Islet precursor cell (in vitro differentiated cells): ENCODE data around the gene ADCY5.

Experiments used
- DNase-seq: peaks from one replicate; pipeline ENCODE4 v3.0.0-alpha.2; 2018

The ADCY5 gene

DNA sequence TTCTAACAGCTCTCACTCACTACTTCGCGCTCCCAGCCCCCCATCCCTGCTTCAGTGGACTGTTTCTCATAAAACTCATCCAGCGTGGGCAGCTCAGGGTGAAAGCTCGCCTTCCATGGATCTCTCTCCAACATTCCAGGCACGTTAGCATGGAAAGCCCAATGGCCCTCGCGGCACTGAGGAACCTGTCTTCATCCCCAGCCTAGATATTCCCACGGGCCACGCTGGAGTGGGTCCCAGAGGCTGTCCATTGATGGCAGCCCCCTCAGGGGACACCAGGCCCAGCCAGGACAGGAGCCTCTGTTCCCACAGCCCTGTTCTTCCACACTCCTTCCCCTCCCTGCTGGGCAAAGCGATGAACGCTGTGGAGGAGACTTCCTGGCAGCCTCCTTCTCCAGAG is 126.0 kb downstream of the ADCY5 start:
- DNase-seq = no peak

DNA sequence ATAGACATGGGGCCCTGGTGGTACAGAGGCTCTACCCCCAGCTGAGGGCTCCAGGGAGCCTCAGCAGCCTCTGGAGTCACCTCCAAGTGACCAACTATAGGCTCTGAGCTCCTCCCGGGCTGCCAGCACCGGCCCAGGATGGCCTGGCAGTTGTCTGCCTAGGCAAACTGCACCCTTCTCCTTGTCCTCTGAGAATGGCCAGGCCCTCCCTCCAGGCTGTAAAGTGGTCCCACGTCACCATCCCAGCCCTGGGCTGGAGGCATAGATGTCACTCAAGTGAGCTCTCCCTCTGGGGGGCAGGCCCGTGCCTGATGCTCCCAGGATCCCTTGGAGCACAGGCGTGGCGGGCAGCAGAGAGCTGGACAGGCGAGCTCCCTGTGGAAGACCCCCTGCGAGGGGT is 127.1 kb downstream of the ADCY5 start:
- no peak for DNase-seq

DNA sequence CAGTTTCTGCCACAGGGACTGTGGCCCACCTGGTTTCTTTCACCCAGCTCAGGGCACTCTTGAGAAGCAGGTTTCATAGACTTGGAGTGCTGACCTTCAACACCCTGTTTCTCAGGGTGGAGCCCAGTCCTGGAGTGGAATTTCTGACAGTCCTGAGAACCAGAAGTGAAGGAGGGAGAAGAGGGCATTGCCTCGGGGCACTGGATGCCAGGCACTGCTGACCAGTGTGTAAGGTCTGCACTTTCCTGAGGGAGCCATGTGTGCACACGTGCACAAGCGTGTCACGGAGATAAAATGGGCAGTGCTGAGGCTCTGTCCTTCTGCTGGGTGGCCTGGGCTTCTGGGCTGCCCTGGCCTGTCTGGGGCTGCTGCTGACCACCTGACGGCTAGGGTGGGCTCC is 128.7 kb downstream of the ADCY5 start:
- no peak for DNase-seq

DNA sequence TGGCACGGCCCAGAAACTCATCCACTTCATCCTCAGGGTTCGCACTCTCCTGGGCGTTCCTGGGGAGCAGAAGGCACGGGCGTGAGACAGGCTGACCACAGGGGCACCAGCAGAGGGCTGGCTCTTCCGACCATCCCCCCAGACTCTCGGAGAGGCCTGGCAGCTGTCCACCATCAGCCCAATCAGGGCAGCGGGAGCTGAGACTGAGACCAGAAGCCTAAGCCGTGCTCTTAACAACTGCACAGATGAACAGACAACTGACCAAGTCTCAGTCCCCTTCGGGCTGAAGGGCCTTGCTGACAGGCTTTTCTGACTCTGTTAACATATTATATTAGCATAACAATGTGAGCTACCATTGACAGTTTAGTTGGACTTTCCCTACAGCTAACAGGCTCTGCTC is 129.1 kb downstream of the ADCY5 start:
- DNase-seq = no peak

DNA sequence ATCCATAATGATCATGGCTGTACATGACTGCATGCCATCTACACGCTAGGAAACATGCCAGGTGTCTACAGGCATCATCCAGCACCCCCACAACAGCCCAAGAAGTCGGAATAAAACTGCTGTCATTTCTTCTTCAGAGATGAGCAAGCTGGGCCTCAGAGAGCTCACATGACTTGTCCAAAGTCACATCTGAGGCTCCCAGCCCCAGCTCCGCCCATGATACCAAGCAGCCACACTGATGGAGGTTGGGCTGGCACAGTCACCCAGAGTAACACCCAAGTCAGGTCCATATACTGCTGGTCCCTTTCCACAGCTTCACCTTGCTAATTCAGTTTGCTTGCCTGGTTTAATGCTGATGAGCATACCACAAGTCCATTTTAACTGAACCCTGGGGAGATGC is 130.5 kb downstream of the ADCY5 start:
- no peak for DNase-seq

DNA sequence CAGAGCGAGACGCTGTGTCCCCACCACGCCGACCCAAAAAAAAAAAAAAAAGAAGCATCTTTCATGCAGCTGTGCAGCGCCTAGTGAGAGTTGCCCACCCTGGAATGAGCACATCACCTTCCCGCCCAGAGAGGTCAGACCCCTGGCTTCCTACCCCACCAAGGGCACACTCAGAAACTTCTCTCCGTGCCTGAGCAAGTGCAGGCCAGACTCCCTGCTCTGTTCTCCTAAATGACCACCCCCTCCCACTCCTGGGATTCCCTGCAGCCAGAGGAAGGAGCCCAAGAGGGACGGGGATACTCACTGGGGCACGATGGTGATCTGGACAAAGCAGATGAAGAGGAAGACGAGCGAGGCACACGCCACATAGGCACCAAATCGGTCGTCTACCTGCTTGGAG is 131.2 kb downstream of the ADCY5 start:
- no peak for DNase-seq

DNA sequence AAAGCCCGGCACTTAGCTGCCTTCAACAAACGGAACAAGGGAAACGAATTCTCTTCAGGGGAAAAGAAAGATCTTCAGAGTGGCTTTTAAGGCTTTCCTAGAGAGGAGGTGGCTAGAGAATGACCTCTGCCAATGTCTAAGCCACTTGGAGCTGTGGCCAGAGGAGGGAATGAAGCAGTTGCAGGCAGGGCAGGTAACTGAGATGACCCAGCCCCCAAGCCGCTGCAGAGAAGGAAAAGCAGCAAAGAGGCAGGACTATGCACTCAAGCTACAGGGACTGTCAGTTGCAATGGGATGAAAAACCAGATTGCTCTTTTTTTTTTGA is 133.7 kb downstream of the ADCY5 start:
- no peak for DNase-seq

DNA sequence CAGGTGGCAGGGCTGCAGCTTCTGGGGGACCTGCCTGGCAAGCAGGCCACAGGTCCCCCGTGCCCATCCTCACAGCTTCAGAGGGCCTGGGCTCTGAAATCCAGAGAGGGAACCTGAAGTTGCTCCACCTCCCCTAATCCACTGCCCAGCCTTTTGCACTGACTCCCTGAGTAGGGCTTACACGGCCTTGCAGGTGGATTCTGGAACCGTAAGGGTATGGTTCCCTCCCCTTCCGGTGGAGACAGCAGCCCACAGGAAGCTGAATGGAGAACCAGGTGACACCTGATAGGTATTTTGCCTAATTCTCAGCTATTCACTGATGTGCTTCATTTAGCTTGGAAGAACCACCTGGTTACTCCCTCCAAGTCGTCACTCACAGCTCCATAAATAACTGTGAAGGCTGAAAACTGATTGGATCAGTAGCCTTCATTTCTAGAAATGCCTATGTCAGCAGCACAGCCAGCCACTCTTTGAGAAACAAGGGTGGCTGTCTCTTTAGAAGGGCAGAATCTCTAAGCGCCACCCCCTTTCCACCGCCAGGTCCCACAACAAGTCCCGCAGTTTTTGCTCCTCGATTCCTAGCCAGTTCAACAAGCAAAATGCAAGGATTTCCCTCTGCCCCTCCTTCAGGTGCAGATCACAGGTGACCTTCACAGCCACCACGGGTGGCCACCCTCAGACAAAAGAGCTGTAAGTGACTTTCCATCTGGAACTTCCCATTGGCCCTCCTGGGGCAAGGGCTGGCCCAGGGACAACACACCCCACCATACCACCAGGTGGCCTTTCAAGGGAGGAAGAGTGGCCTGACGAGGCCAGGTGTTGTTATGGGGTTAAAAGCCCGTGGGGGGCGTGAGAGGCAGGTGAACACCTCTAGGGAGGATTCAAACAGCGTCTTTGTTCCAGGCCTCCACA is 134.3 kb downstream of the ADCY5 start:
- DNase-seq = no peak

DNA sequence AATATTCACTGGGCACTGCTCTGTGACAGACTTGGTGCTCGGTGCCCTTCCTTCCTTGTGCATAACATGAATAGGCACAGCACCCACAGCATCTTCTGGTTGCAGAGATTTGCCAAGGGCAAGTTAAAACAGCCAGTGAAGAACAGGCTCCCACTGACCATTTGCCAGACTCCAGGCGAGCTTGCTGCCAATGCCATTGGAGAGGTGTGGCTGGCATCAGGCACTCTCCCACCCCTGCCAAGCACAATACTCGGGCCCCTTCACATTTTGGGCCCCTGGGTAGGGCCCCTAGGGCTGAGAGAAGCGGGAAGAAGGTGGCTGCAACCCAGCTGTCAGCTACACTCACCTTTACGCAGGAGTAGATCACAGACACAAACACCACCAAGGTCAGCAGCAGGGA is 135.0 kb downstream of the ADCY5 start:
- no peak for DNase-seq

DNA sequence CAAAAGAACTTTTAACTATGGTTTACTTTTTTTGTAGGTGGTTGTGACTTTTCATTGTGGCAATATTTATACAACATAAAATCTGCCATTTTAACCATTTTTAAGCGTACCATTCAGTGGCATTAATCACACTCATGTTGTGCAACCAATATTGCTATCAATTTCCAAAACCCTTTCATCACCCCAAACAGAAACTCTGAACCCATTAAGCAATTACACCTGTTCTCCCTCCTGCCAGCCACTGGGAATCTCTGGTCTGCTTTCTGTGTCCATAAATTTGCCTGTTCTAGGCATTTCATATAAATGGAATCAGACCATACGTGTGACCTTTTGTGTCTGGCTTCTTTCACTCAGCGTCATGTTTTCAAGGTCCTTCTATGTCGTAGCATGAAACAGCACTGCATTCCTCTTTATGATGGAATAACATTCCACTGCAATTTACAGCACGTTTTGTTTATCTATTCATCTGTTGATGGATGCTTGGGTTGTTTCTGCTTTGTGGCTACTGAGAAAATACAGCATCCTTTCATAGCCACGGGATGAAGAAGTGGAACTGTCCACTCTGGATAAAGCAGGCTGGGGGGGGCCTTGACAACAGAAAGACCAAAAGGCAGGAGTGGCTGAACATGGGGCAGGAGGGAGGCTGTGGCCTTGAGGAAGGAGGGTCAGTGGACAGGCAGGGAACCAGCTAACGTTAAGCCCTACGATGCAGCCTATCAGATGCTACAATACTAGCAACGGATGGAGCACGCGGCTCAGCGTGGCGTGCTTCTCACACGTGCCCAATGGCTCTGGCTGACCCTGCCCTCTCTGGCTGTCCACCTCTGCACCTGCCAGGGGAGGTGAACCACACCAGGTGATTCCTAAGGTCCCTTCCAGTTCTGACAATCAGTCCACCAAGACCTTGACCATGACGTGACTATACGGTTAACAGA is 136.3 kb downstream of the ADCY5 start:
- DNase-seq = no peak

DNA sequence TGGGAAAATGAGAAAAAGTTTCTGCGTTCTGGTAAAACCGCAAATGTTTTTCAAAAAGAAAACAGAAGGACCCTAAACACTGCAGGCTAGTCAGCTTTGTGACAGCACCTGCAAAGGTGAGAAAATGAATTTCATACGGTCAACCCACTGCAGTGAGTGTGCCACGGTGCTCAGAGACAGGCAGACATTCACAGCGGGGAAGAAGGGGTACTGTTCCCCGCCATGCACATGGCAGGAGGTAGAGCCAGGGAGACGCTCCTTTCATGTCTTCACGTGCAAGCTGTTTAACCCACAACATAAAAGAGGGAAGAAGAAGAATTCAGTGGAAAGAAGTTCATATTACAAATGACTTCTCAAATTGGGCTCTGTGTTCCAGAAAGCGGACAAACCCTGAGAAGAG is 137.7 kb downstream of the ADCY5 start:
- DNase-seq = no peak

DNA sequence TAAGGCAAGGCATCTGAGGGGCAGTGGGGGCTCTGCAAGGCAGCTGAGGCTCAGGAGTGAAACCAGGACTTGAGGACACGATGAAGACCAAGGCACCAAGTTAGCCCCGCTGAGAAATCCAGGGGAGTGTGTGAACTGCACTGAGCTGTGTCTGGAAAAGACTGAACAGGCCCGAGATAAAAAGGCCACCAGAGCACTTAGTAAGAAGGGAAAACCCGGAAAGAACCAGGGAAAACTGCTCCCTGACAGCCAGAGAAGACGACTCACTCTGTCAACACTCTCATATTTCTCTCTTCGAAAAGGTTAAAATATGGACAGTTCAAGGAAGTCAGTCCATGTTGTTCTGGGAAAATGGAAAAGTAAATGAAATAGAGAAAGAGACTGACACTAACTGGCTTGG is 138.1 kb downstream of the ADCY5 start:
- DNase-seq = peak; percentile 69

DNA sequence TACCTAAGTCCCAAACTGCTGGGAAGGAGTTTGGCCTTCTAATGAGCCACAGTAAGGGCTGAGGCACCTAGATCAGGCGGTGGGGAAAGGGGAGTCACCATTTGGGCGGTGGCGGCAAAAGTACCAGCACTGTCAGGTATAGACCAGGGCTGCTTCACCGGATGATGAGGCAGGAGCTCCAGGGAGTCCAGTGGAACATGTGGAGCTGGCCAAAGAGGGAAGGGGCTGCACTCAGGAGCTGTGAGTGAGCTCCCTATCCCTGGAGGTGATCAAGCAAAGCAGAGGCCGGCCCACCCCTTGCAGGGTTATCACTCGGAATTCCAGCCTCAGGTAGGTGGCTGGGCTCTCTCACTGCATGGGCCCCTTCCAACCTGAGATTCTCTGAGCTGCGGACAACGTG is 138.7 kb downstream of the ADCY5 start:
- DNase-seq = no peak

DNA sequence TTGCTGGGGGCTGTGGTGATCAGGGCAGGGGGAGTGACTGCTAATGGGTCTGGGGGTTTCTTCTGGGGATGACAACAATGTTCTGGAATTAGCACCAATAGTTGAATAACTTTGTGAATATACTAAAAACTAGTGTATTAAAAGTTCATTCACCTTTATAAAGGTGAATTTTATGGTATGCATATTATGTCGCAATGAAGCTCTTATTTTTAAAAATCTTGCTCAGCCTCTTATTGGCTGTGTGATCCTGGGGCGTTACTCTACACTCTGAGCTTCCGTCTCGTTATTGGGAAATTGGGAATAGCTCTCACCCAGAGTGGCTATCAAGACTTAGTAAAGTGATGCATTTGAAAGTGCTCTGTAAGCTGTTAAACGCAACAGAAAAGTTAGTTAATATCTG is 141.8 kb downstream of the ADCY5 start:
- DNase-seq = no peak

DNA sequence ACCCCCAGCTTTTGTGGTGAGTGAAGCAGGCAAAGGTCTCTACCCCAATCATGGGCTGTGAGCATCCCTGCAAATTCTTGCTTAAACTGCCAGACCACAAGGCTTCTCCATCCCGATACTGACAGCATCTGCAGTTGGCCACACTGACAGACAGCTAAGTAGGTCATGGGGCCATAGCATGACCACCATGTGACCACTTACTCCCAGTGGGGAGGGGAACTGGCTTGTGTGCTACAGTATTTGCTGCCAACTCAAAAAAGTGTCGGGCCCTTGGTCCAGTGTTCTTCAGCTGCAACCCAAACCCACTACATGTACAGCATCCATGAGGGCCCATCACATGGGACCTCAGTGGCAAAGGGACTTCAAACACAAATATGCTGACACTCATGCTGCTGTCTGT is 143.7 kb downstream of the ADCY5 start:
- no peak for DNase-seq

DNA sequence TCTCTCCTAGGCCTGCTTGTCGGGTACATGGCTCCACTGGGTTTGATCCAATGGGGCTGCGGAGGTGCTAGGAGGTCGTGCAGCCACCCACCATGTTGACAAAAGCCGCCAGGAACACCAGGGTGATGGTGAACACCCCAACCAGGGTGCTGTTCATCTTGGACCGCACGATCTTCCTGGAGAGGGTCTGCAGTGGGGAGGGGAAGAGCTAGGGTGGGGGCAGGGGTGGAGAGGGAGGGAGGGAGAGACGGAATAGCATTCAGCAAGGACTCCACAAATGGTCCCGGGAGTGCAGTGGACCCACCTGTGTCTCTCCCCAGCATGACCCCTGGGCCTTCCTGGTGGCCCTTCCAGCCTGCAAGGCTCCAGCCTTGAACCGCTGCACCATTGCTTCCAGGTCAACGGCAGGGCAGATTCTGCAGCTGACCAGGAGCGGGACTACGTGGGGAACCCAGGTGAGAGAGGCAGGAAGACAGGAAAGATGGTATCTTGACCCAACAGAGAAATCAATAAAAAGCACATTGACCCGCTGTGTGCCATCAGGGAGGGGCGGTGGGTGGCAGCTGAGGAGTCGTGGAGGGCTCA is 144.8 kb downstream of the ADCY5 start:
- no peak for DNase-seq

DNA sequence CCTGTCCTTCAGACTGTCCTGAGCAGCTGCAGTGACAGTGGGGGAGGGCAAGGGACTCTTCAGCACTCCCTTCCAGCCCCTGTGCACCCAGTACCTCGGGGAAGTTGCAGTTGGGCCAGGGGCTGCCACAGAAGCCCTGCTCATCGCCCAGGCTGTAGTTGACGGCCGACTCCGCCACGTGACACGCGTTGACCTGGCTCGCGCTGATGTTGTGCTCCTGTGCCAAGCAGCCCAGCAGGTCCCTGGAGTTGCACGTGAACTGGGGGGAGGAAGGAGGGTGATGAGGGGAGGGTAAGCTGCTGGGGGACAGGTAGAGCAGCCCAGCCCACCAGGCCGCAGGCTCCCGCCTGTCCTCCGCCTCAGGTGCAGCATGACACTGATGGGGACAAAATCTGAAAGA is 145.9 kb downstream of the ADCY5 start:
- no peak for DNase-seq

DNA sequence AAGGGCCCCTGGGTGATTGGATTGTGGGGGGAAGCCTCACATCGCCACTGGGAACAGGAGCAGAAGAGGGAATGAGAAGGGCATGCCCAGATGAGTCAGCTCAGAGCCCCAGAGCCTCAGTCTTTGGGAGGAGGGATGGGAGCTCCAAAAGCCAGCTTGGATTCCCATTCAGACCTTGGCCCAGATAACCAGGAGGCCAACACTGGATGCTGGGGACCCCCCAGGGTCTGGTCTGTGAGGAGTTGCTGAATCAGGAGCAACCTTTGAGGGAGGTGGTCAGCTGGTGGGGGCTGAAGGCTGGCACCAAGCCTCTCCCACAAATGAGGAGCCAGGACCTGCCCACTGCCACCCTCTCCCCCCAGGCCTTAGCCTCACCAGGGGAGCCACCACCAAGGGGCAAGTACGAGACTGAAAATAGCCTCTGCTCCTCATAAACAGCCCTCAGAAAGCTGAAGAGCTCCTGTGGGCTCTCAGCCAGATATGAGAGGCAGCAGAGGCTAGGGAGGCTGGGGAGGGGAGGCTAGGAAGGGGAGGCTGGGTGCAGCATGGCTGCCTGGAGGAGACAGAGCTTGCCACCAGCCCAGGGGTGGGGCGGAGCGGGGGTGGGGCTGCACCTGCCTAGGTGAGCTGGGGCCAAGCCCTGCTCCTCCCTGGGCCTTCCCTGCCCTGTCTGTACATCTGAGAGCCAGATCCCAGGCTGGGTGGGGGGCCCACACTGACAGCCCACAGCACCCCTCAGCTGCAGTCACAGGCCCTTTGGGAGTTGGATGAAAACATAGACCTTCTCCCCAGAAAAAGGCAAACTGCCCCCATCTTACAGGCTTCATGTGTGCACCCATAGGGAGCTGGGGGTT is 147.3 kb downstream of the ADCY5 start:
- no peak for DNase-seq

DNA sequence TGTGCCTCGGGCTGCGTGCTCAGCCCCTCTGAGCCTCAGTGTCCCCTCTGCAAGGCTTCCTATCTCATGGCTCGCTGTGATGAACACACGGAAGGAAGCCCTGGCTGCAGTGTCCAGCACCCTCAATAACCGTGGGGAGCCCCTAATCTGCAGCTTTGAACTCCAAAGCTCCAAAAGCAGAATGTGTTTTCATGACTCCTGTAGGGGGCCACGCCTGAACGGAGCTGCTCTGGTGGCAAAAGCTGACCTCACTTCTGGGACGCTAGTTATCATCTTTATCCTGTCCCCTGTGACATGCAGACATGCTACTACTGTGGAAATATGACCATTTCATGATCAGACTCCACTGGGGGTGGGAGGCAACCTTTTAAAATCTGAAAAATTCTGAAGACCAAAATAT is 148.3 kb downstream of the ADCY5 start:
- no peak for DNase-seq

DNA sequence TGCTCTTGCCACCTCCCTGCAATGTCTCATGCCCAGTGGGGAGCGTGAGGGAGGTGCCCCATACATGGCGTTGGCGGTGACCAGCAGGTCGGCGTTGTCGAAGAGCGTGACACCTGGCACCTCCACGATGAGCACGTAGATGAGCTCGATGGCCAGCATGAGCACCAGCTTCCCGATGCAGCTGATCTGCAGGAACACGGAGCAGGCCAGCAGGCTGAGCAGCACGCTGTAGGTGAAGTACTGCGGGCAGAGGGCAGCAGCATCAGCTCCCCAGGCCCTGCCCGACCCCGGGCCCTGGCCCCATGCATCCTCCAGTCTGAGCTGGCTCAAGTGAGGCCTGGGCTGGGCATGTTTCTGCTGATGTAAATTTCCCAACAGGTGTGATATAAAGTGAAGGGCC is 148.8 kb downstream of the ADCY5 start:
- DNase-seq = no peak

DNA sequence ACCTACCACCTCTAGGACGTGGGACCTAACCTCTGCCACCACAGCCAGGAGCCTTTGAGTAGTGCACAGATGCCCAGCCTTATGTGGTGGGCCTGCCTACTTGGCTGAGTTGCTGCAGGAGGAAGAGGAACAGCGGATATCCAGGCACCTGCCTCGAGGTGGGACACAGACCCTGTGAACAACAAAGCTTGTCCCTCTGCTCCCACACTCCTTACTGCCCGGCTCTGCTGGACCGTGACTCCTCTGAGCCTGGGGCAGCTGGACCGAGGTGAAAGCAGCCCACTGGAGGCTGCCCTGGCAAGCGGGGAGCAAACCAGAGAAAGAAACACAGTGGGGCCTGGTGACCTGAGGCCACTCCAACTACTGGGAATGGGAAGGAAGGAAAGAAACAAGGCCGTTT is 149.3 kb downstream of the ADCY5 start:
- DNase-seq = no peak

DNA sequence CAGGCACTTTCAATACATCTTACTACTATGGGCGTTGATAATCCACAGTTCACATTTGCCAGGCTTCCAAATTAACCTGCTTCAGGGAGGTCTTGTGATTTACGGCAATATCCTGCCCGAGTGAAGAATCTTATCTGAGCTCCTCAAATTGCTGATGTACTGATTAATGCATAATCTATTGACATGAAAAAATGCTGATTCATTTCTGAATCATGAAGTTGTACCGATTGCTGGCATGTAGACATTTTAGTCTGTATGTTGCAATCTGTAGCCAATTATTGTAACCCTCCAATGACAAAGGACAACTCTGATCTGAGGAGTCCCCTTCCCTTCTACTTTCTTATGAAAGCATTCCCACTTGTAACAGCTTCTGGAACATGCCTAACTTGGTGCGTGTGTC is 150.0 kb downstream of the ADCY5 start:
- DNase-seq = no peak

DNA sequence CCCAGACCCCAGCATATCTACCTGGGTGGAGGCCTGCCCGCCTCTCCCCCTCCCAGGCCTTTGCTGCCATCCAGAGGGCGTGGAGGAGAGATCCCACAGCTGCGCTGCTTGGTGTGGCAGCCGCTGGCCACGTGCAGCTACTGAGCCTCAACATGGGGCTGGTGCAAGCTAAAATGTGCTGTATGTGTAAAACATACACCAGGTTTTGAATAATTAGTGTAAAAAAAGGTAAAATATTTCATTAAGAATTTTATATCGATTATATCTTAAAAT is 151.3 kb downstream of the ADCY5 start:
- DNase-seq = no peak
